ENCODE measurements around the gene NLGN1.

Gene NLGN1

GRCh38 chr3:174218016-174218415 is 820.5 kb downstream of the NLGN1 start:
- no peaks in the 10 kb centered on the region for H3K27me3 ChIP-seq (ENCODE audit: insufficient read depth, poor library complexity, severe bottlenecking)

DNA sequence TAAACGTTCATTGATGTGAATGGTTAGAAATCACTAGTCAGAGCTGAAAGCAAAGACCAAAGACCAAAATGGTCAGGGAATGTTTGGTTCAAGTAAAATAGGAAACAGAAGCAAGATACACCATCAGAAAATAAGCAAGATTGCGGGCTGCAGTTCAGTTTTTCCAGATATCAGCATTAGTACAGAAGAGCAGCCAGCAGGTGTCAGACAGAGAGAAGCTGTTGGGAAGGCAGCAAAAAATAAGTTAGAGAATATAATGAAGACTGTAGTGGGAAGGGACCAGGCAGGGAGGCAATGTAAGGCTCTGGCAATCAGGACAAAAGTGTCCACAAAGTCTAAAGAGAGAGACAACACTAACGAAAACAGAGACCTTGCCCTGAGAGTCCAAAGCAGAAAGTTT is 822.2 kb downstream of the NLGN1 start:
- Histone ChIP-seq H3K4me1 (ENCODE audit: insufficient read depth, poor library complexity, severe bottlenecking) (no peaks in the 10 kb centered on the region), H3K27ac (ENCODE audit: poor library complexity, severe bottlenecking) (no peak overlapping the region), H3K4me3 (ENCODE audit: severe bottlenecking) (no peak overlapping the region), H3K36me3 (ENCODE audit: low read depth) (no peaks in the 10 kb centered on the region), H3K27me3 (ENCODE audit: insufficient read depth, poor library complexity, severe bottlenecking) (no peaks in the 10 kb centered on the region), H3K9me3 (ENCODE audit: severe bottlenecking) (no peaks in the 10 kb centered on the region)
- no peak for TF ChIP-seq CTCF (IDR thresholded peaks at IDR 0.05; ENCODE audit: poor library complexity, severe bottlenecking)
- ATAC-seq (ENCODE audit: low read depth) (no peak), DNase-seq (ENCODE audit: low spot score) (no peak)

More at GRCh38 chr3:174218016-174218415, 820.5 kb downstream of the NLGN1 start:
- no peak for TF ChIP-seq CTCF (IDR thresholded peaks at IDR 0.05; ENCODE audit: poor library complexity, severe bottlenecking)
- no peak for ATAC-seq (ENCODE audit: low read depth)
- Histone ChIP-seq H3K4me1 (ENCODE audit: insufficient read depth, poor library complexity, severe bottlenecking) (no peaks in the 10 kb centered on the region), H3K36me3 (ENCODE audit: low read depth) (no peaks in the 10 kb centered on the region), H3K4me3 (ENCODE audit: severe bottlenecking) (no peak overlapping the region), H3K9me3 (ENCODE audit: severe bottlenecking) (no peaks in the 10 kb centered on the region), H3K27ac (ENCODE audit: poor library complexity, severe bottlenecking) (no peak overlapping the region)
- DNase-seq (ENCODE audit: low spot score), result no peak

DNA sequence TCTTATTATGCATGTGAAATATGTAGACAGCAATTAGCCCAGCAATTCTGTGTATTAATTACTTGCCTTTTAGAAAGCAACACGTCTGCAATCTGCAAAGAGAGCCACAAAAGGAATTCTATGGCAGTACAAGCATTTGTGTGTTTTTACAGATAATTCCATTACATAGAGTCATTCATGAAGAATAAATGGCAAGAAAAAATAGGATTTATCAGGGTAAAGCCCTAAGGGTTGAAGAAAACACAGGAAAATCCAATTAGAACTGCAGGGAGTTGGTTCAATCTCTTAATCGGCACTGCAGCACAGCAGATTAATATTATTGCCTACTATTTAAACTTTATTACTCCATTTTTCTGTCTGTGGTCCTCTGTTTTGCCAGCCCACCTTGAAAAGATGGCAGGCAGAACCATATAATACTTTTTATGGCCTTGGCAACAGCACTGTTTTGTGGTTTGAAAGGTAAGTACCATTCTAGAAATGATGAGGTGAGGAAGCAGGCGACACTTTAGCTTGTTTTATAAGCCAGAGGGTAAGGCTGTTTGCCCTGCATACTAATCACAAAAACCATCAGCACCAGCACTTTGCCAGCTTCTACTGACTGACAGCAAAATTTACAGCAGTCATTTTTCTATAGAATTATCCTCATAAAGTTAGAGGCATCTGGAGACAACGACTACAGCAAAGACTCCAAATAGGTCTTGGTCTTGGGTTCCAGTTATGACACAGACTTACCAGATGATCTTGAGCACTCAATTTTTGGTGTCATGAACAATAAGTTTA is 823.4 kb downstream of the NLGN1 start:
- Histone ChIP-seq H3K4me3 (ENCODE audit: severe bottlenecking) (no peak overlapping the region), H3K4me1 (ENCODE audit: insufficient read depth, poor library complexity, severe bottlenecking) (no peaks in the 10 kb centered on the region), H3K9me3 (ENCODE audit: severe bottlenecking) (no peaks in the 10 kb centered on the region), H3K27me3 (ENCODE audit: insufficient read depth, poor library complexity, severe bottlenecking) (no peaks in the 10 kb centered on the region), H3K27ac (ENCODE audit: poor library complexity, severe bottlenecking) (no peak overlapping the region), H3K36me3 (ENCODE audit: low read depth) (no peaks in the 10 kb centered on the region)
- ATAC-seq (ENCODE audit: low read depth) (no peak), DNase-seq (ENCODE audit: low spot score) (no peak)
- no peak for TF ChIP-seq CTCF (IDR thresholded peaks at IDR 0.05; ENCODE audit: poor library complexity, severe bottlenecking)

GRCh38 chr3:174223042-174223441 is 825.5 kb downstream of the NLGN1 start:
- H3K4me1 ChIP-seq (ENCODE audit: insufficient read depth, poor library complexity, severe bottlenecking), result no peaks in the 10 kb centered on the region
- no peak overlapping the region for H3K27ac ChIP-seq (ENCODE audit: poor library complexity, severe bottlenecking)
- no peak for DNase-seq (ENCODE audit: low spot score)

More at GRCh38 chr3:174223042-174223441, 825.5 kb downstream of the NLGN1 start:
- no peak for ATAC-seq (ENCODE audit: low read depth)
- H3K4me3 ChIP-seq (ENCODE audit: severe bottlenecking), result no peak overlapping the region
- no peaks in the 10 kb centered on the region for H3K27me3 ChIP-seq (ENCODE audit: insufficient read depth, poor library complexity, severe bottlenecking)
- H3K9me3 ChIP-seq (ENCODE audit: severe bottlenecking), result no peaks in the 10 kb centered on the region
- no peaks in the 10 kb centered on the region for H3K36me3 ChIP-seq (ENCODE audit: low read depth)
- no peak for TF ChIP-seq CTCF (IDR thresholded peaks at IDR 0.05; ENCODE audit: poor library complexity, severe bottlenecking)

Measured in RWPE2 (cell line).